Parathyroid adenoma (tissue), 2 donors: Measurements from ENCODE around the gene CFAP69.
"Not testable (repeated sequence)": the region's sequence is repeated elsewhere in the genome, so short reads cannot be mapped to it uniquely, and the experiment has no call there.

ENCODE experiments used
- H2AFZ ChIP-seq: fragments of 300-600 bp; sonication (generic); one replicate; pipeline ENCODE4 v1.7.0; 2017; ENCODE audit warnings: antibody characterized with exemption, mild to moderate bottlenecking
- H3K27ac ChIP-seq: fragments of 300-600 bp; sonication (generic); one replicate; pipeline ENCODE4 v1.7.0; 2017
- H3K27me3 ChIP-seq: fragments of 300-600 bp; sonication (generic); one replicate; pipeline ENCODE4 v1.7.0; 2017; ENCODE audit warnings: low read length; ENCODE audit not compliant: control insufficient read depth, insufficient read depth
- H3K36me3 ChIP-seq: fragments of 300-600 bp; sonication (generic); one replicate; pipeline ENCODE4 v1.7.0; 2017; ENCODE audit warnings: low read length; ENCODE audit not compliant: control insufficient read depth, insufficient read depth
- H3K4me1 ChIP-seq: fragments of 300-600 bp; sonication (generic); one replicate; pipeline ENCODE4 v1.7.0; 2017; ENCODE audit warnings: control low read depth
- H3K4me2 ChIP-seq: fragments of 300-600 bp; sonication (generic); one replicate; pipeline ENCODE4 v1.7.0; 2017; ENCODE audit warnings: low read length
- H3K4me3 ChIP-seq: fragments of 300-600 bp; sonication (generic); one replicate; pipeline ENCODE4 v1.7.0; 2017; ENCODE audit warnings: low read depth, low read length
- H3K79me2 ChIP-seq: fragments of 300-600 bp; sonication (generic); one replicate; pipeline ENCODE4 v1.7.0; 2017; ENCODE audit warnings: control low read depth
- H3K9ac ChIP-seq: fragments of 300-600 bp; sonication (generic); one replicate; pipeline ENCODE4 v1.7.0; 2017; ENCODE audit warnings: mild to moderate bottlenecking
- H3K9me3 ChIP-seq: fragments of 300-600 bp; sonication (generic); one replicate; pipeline ENCODE4 v1.7.0; 2017; ENCODE audit warnings: low read length; ENCODE audit not compliant: control insufficient read depth
- CTCF ChIP-seq: fragments of 300-600 bp; sonication (generic); IDR thresholded peaks from one replicate; pipeline ENCODE4 v1.7.0; 2017; ENCODE audit warnings: antibody characterized with exemption, mild to moderate bottlenecking
- donor health status: primary hyperparathyroidism.

Gene CFAP69

GRCh38 chr7:90346336-90347125, 101.6 kb downstream of the CFAP69 start, which contains the start of gene GTPBP10:
Gene GTPBP10, plus strand, starts transcription at chr7:90346716. Its CDS starts 26 bp downstream, at chr7:90346742.
- Histone ChIP-seq H3K79me2 (peaks cover 17% of the 10 kb centered on the region), H3K36me3 (no peaks in the 10 kb centered on the region), H3K9me3 (no peaks in the 10 kb centered on the region), H2AFZ (peak within 1 kb of the TSS; percentile 98), H3K27me3 (no peaks in the 10 kb centered on the region), H3K9ac (peak within 1 kb of the TSS; percentile 79), H3K4me3 (peak within 1 kb of the TSS; percentile 99), H3K4me2 (peak within 1 kb of the TSS; percentile 98), H3K4me1 (peaks cover 6% of the 10 kb centered on the region), H3K27ac (peak within 1 kb of the TSS; percentile 86)
- TF ChIP-seq CTCF, result peak; percentile 93

GRCh38 chr7:90347759-90348158, 102.8 kb downstream of the CFAP69 start:
- Histone ChIP-seq H3K4me3 (peak overlapping the region; percentile 99), H3K27me3 (no peaks in the 10 kb centered on the region), H2AFZ (no peak overlapping the region), H3K9me3 (no peaks in the 10 kb centered on the region), H3K79me2 (peaks cover 17% of the 10 kb centered on the region), H3K4me1 (peaks cover 6% of the 10 kb centered on the region), H3K27ac (no peak overlapping the region), H3K36me3 (no peaks in the 10 kb centered on the region), H3K9ac (no peak overlapping the region), H3K4me2 (peak overlapping the region; percentile 98)
- TF ChIP-seq CTCF, result no peak

GRCh38 chr7:90349305-90349704, 104.3 kb downstream of the CFAP69 start:
- Histone ChIP-seq H3K4me3 (no peak overlapping the region), H3K9me3 (no peaks in the 10 kb centered on the region), H3K4me1 (peaks cover 6% of the 10 kb centered on the region), H3K27ac (no peak overlapping the region), H3K4me2 (no peak overlapping the region), H3K36me3 (no peaks in the 10 kb centered on the region), H3K9ac (no peak overlapping the region), H3K27me3 (no peaks in the 10 kb centered on the region), H2AFZ (no peak overlapping the region), H3K79me2 (peaks cover 17% of the 10 kb centered on the region)
- TF ChIP-seq CTCF, result no peak

- H3K4me2 ChIP-seq, H3K4me3 ChIP-seq, H3K36me3 ChIP-seq, H2AFZ ChIP-seq, H3K4me1 ChIP-seq, H3K27ac ChIP-seq, H3K9me3 ChIP-seq, H3K27me3 ChIP-seq, H3K9ac ChIP-seq: not testable (repeated sequence)
- H3K79me2 ChIP-seq, result peaks cover 17% of the 10 kb centered on the region
Observed at GRCh38 chr7:90350032-90350431, 105.1 kb downstream of the CFAP69 start.

GRCh38 chr7:90351987-90352386, 107.0 kb downstream of the CFAP69 start:
- Histone ChIP-seq H3K36me3 (no peaks in the 10 kb centered on the region), H2AFZ (no peak overlapping the region), H3K27ac (no peak overlapping the region), H3K4me1 (no peaks in the 10 kb centered on the region), H3K4me2 (no peak overlapping the region), H3K4me3 (no peak overlapping the region), H3K27me3 (no peaks in the 10 kb centered on the region), H3K9me3 (no peaks in the 10 kb centered on the region), H3K9ac (no peak overlapping the region), H3K79me2 (peaks cover 12% of the 10 kb centered on the region)
- TF ChIP-seq CTCF, result no peak
